Stimulated activated naive B cell treated with anti-CD40 and anti-IgM and Interleukin-4, amounts not matched to agents 10 μg/mL and 1 μg/mL and 100 μg/mL, for 72 hours (primary cell): ENCODE data around the gene ATP5F1D.

ENCODE experiments used
- ATAC-seq, 2 donors: fragments of 150-1000 bp; cut with Tn5 transposase; replicated peaks; 2 replicates each; pipeline ENCODE4 v1.10.0; 2021; ENCODE audit warnings: moderate library complexity in 1 of 2
- DNase-seq: peaks from one replicate; pipeline ENCODE4 v3.0.0; 2021
- H3K27ac Mint-ChIP-seq: one replicate; pipeline ENCODE4 v1.8.0; 2022; ENCODE audit warnings: mild to moderate bottlenecking, mixed read lengths
- H3K27me3 Mint-ChIP-seq, 2 donors: one replicate each; pipeline ENCODE4 v1.8.0; 2022; ENCODE audit warnings: mixed read lengths in 2 of 2
- H3K36me3 Mint-ChIP-seq, 2 donors: one replicate each; pipeline ENCODE4 v1.8.0; 2022; ENCODE audit warnings: mixed read lengths in 2 of 2, mild to moderate bottlenecking in 1 of 2
- H3K4me1 Mint-ChIP-seq, 2 donors: one replicate each; pipeline ENCODE4 v1.8.0; 2022; ENCODE audit warnings: mixed read lengths in 2 of 2, mild to moderate bottlenecking in 1 of 2
- H3K4me3 Mint-ChIP-seq, 2 donors: one replicate each; pipeline ENCODE4 v1.8.0; 2022; ENCODE audit warnings: mild to moderate bottlenecking in 2 of 2, mixed read lengths in 2 of 2, moderate library complexity in 1 of 2
- H3K9me3 Mint-ChIP-seq, 2 donors: one replicate each; pipeline ENCODE4 v1.8.0; 2022; ENCODE audit warnings: mixed read lengths in 2 of 2, mild to moderate bottlenecking in 1 of 2

Gene ATP5F1D

DNA sequence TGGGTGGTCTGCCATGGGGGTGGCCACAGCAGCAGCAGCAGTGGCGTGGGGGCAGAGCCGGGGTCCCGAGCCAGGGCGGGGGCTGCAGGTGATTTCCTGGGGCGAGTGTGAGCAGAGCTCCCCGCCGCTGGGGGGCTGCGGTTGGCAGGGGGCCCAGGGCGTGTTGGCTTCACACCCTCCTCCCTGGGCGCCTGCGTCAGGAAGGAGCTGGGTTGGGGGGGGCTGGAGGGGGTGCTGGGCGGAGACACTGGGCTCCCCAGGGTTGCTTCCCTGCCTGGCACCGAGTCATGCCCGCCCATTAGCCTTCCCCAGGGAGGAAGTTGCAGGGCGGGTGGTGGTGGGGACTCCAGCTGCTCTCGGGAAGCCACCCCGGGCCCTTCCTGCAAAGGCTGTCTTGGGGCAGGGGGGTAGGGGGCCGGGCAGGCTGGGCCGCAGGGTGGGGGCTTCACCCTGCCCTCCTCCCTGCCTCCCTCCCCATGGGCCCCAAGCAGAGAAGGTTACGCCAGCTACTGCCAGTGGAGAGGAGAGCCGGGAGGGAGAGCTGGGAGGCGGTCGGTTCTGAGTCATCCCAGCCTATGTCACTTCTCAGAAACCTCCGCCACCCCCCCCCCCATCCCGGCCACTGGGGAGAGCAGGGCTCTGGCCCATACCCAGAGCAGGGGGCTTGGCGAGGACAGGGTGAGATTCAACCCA, 11.4 kb downstream of the ATP5F1D start:
- Mint-ChIP-seq H3K36me3 (peaks cover 34 to 37% of the 10 kb centered on the region in 2 donors), H3K9me3 (no peaks in the 10 kb centered on the region), H3K4me3 (peak overlapping the region; percentile 85 to 92), H3K27me3 (no peaks in the 10 kb centered on the region), H3K27ac (peak overlapping the region; percentile 96), H3K4me1 (peaks cover 24 to 43% of the 10 kb centered on the region in 2 donors)
- ATAC-seq (peak; percentile 38 to 45), DNase-seq (peak; percentile 82)

- ATAC-seq (no peak), DNase-seq (no peak)
- no peaks in the 10 kb centered on the region for H3K27me3 Mint-ChIP-seq
- peaks cover 26 to 49% of the 10 kb centered on the region in 2 donors for H3K4me1 Mint-ChIP-seq
- peaks cover 34 to 39% of the 10 kb centered on the region in 2 donors for H3K36me3 Mint-ChIP-seq
- peak overlapping the region; percentile 89 for H3K27ac Mint-ChIP-seq
- peak overlapping the region; percentile 81 to 92 for H3K4me3 Mint-ChIP-seq
- H3K9me3 Mint-ChIP-seq = no peaks in the 10 kb centered on the region
Observed at GRCh38 chr19:1253514-1254080, 12.0 kb downstream of the ATP5F1D start.

GRCh38 chr19:1254081-1254527, 12.6 kb downstream of the ATP5F1D start:
- Mint-ChIP-seq H3K36me3 (peaks cover 35 to 41% of the 10 kb centered on the region in 2 donors), H3K27ac (peak overlapping the region; percentile 37), H3K4me1 (peaks cover 27 to 52% of the 10 kb centered on the region in 2 donors), H3K4me3 (no peak overlapping the region), H3K9me3 (no peaks in the 10 kb centered on the region), H3K27me3 (no peaks in the 10 kb centered on the region)
- no peak for ATAC-seq
- no peak for DNase-seq

GRCh38 chr19:1254530-1255185, 13.1 kb downstream of the ATP5F1D start:
- peaks cover 31 to 58% of the 10 kb centered on the region in 2 donors for H3K4me1 Mint-ChIP-seq
- no peaks in the 10 kb centered on the region for H3K27me3 Mint-ChIP-seq
- peaks cover 36 to 42% of the 10 kb centered on the region in 2 donors for H3K36me3 Mint-ChIP-seq
- H3K9me3 Mint-ChIP-seq = no peaks in the 10 kb centered on the region
- no peak for ATAC-seq
- H3K27ac Mint-ChIP-seq = peak overlapping the region; percentile 37
- no peak for DNase-seq
- peak overlapping the region; percentile 41 to 54 for H3K4me3 Mint-ChIP-seq

GRCh38 chr19:1255186-1256161, 13.9 kb downstream of the ATP5F1D start:
- H3K27me3 Mint-ChIP-seq = no peaks in the 10 kb centered on the region
- ATAC-seq = no peak
- H3K36me3 Mint-ChIP-seq = peaks cover 36 to 42% of the 10 kb centered on the region in 2 donors
- H3K4me1 Mint-ChIP-seq = peaks cover 35 to 66% of the 10 kb centered on the region in 2 donors
- peak overlapping the region in 1 of 2 donors; percentile 54 for H3K4me3 Mint-ChIP-seq
- peak overlapping the region; percentile 20 for H3K27ac Mint-ChIP-seq
- no peak for DNase-seq
- no peaks in the 10 kb centered on the region for H3K9me3 Mint-ChIP-seq

GRCh38 chr19:1256646-1257474, 15.3 kb downstream of the ATP5F1D start:
- Mint-ChIP-seq H3K4me1 (peaks cover 40 to 68% of the 10 kb centered on the region in 2 donors), H3K4me3 (peak overlapping the region in 1 of 2 donors; percentile 50), H3K36me3 (peaks cover 32 to 38% of the 10 kb centered on the region in 2 donors), H3K27ac (peak overlapping the region; percentile 78), H3K9me3 (no peaks in the 10 kb centered on the region), H3K27me3 (no peaks in the 10 kb centered on the region)
- DNase-seq = no peak
- ATAC-seq = no peak

DNA sequence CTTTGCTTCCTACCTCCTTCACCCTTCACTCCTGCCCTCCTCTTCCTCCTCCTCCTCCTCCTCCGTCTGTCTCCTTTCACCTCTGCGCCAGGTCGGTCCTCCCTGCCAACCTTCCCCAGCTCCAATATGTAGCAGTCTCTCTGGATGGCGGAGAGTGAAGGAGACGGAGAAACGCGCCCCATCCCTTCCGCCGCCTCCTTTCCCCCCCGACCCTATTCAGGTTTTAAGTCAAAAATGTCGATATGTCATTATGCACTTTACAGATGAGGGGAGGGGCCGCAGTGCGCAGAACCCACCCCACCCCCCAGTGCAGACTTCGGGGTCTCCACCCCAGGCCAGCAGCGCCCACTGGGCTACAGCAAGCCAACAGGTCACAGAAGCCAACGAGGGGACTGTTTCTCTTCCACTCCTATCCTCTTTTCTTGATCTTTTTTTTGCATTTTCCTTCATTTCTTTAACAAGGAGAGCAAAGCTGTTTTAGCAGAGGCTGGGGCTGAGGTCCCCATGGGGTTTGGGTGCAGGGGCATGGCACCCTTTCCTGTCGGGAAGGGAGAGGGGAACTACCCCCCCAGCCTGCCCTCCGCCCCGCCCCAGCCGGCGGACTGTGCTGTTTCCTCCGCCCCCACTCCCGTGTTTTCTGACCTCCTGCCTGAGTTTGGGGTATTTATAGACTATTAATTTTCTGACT, 16.1 kb downstream of the ATP5F1D start:
- no peaks in the 10 kb centered on the region for H3K27me3 Mint-ChIP-seq
- peaks cover 29 to 34% of the 10 kb centered on the region in 2 donors for H3K36me3 Mint-ChIP-seq
- H3K9me3 Mint-ChIP-seq = no peaks in the 10 kb centered on the region
- peak overlapping the region; percentile 78 for H3K27ac Mint-ChIP-seq
- peak overlapping the region; percentile 41 to 56 for H3K4me3 Mint-ChIP-seq
- H3K4me1 Mint-ChIP-seq = peaks cover 43 to 76% of the 10 kb centered on the region in 2 donors
- no peak for ATAC-seq
- DNase-seq = no peak

GRCh38 chr19:1258163-1258492, 16.6 kb downstream of the ATP5F1D start:
- Mint-ChIP-seq H3K27ac (peak overlapping the region; percentile 78), H3K36me3 (peaks cover 29 to 34% of the 10 kb centered on the region in 2 donors), H3K9me3 (no peaks in the 10 kb centered on the region), H3K27me3 (no peaks in the 10 kb centered on the region), H3K4me1 (peaks cover 47 to 79% of the 10 kb centered on the region in 2 donors), H3K4me3 (peak overlapping the region; percentile 41 to 56)
- DNase-seq (no peak), ATAC-seq (no peak)

- Mint-ChIP-seq H3K9me3 (no peaks in the 10 kb centered on the region), H3K4me1 (peaks cover 46 to 79% of the 10 kb centered on the region in 2 donors), H3K27me3 (no peaks in the 10 kb centered on the region), H3K36me3 (peaks cover 23 to 32% of the 10 kb centered on the region in 2 donors), H3K27ac (peak overlapping the region; percentile 98), H3K4me3 (peak overlapping the region; percentile 92 to 97)
- DNase-seq (no peak), ATAC-seq (no peak)
Observed at GRCh38 chr19:1258707-1259205, 17.2 kb downstream of the ATP5F1D start.

DNA sequence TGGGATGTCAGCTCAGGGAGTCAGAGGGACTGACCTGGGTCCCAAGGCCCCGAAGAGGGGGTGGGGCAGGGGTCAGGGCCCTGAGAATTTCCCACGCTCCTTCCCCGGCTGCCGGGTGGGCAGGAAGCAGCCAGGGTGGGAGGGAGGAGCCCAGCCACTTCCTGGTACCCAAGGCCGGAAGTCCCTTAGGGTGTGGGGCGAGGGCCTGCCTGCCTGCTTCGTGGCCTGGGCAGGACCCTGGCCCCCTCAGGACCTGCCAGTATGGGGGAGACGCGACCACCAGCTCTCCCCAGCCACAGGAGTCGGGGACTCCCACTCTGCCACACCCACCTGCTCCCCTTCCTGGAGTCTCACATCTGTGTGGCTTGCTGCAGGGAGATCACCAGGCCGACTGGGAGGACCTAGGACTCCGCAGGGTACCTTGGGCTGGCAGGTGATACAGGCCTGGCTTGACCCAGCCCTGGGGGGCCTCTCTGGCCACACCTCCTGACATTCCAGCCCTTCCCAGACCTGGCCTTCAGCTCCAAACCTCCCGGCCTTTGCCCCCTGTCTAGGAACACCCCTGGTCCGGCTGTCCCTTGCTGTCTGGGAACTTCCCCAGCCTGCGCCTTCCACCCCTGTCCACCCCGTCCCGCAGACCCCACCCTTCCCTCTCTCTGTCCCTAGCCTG, 17.8 kb downstream of the ATP5F1D start:
- Mint-ChIP-seq H3K4me3 (peak overlapping the region; percentile 92 to 97), H3K9me3 (no peaks in the 10 kb centered on the region), H3K27me3 (no peaks in the 10 kb centered on the region), H3K4me1 (peaks cover 51 to 83% of the 10 kb centered on the region in 2 donors), H3K36me3 (peaks cover 28 to 37% of the 10 kb centered on the region in 2 donors), H3K27ac (peak overlapping the region; percentile 98)
- ATAC-seq (peak; percentile 43 to 44), DNase-seq (peak; percentile 72)

- peak overlapping the region; percentile 92 to 97 for H3K4me3 Mint-ChIP-seq
- peak overlapping the region; percentile 98 for H3K27ac Mint-ChIP-seq
- no peaks in the 10 kb centered on the region for H3K27me3 Mint-ChIP-seq
- H3K36me3 Mint-ChIP-seq = peaks cover 25 to 36% of the 10 kb centered on the region in 2 donors
- DNase-seq (peak; percentile 68), ATAC-seq (peak; percentile 29 to 31)
- no peaks in the 10 kb centered on the region for H3K9me3 Mint-ChIP-seq
- H3K4me1 Mint-ChIP-seq = peaks cover 54 to 83% of the 10 kb centered on the region in 2 donors
Observed at GRCh38 chr19:1259876-1260748, 18.6 kb downstream of the ATP5F1D start.
